Measurements from ENCODE around the gene CDYL.

Gene CDYL

GRCh38 chr6:4768815-4769214 lies 7.4 kb upstream of the CDYL start:
- TF ChIP-seq CTCF (IDR thresholded peaks at IDR 0.05; ENCODE audit: low read depth, low read length, poor library complexity, severe bottlenecking) = no peak
- no peak for TF ChIP-seq EZH2phosphoT487 (IDR thresholded peaks at IDR 0.05; ENCODE audit: borderline replicate concordance, low read length)
- H3K9me3 ChIP-seq (ENCODE audit: control insufficient read depth, insufficient read depth, low read length) = no peaks in the 10 kb centered on the region; the same call in 1 of the 2 replicates
- H3K36me3 ChIP-seq (ENCODE audit: control insufficient read depth, low read length) = no peaks in the 10 kb centered on the region
- peaks cover 19% of the 10 kb centered on the region for H3K27me3 ChIP-seq (ENCODE audit: control insufficient read depth, low read length)
- H4K20me1 ChIP-seq (ENCODE audit: control insufficient read depth, insufficient read depth, low read depth, low read length) = no peaks in the 10 kb centered on the region
- no peak overlapping the region for H3K4me2 ChIP-seq (ENCODE audit: low read length)
- H3K4me3 ChIP-seq (ENCODE audit: low read length) = no peak overlapping the region
- H3K27ac ChIP-seq (ENCODE audit: low read depth, low read length) = no peak overlapping the region
- no peaks in the 10 kb centered on the region for H3K4me1 ChIP-seq (ENCODE audit: control insufficient read depth, low read length)
- H3K79me2 ChIP-seq (ENCODE audit: control insufficient read depth, low read length) = no peaks in the 10 kb centered on the region
- H3F3A ChIP-seq (ENCODE audit: control insufficient read depth, insufficient read depth) = no peaks in the 10 kb centered on the region
- H3K9me2 ChIP-seq (replicated peaks; ENCODE audit: control insufficient read depth, low read length) = no peaks in the 10 kb centered on the region

GRCh38 chr6:4772750-4773149 lies 3.5 kb upstream of the CDYL start:
- H3F3A ChIP-seq (ENCODE audit: control insufficient read depth, insufficient read depth) = peaks cover 7% of the 10 kb centered on the region
- H3K79me2 ChIP-seq (ENCODE audit: control insufficient read depth, low read length) = peaks cover 8% of the 10 kb centered on the region
- H3K4me2 ChIP-seq (ENCODE audit: low read length) = no peak overlapping the region
- peaks cover 6% of the 10 kb centered on the region for H3K4me1 ChIP-seq (ENCODE audit: control insufficient read depth, low read length)
- H3K27ac ChIP-seq (ENCODE audit: low read depth, low read length) = no peak overlapping the region
- H3K4me3 ChIP-seq (ENCODE audit: low read length) = no peak overlapping the region
- H3K27me3 ChIP-seq (ENCODE audit: control insufficient read depth, low read length) = peaks cover 35% of the 10 kb centered on the region
- no peaks in the 10 kb centered on the region for H3K36me3 ChIP-seq (ENCODE audit: control insufficient read depth, low read length)
- H4K20me1 ChIP-seq (ENCODE audit: control insufficient read depth, insufficient read depth, low read depth, low read length) = peaks cover 2% of the 10 kb centered on the region; the same call in 1 of the 2 replicates
- TF ChIP-seq EZH2phosphoT487 (IDR thresholded peaks at IDR 0.05; ENCODE audit: borderline replicate concordance, low read length) = no peak
- no peak for TF ChIP-seq CTCF (IDR thresholded peaks at IDR 0.05; ENCODE audit: low read depth, low read length, poor library complexity, severe bottlenecking)
- H3K9me2 ChIP-seq (replicated peaks; ENCODE audit: control insufficient read depth, low read length) = no peaks in the 10 kb centered on the region
- H3K9me3 ChIP-seq (ENCODE audit: control insufficient read depth, insufficient read depth, low read length) = 0 out of 2 replicates have a peak, but pooled peaks cover under 1% of the 10 kb centered on the region

GRCh38 chr6:4773181-4773580 lies 3.0 kb upstream of the CDYL start:
- peaks cover 12% of the 10 kb centered on the region for H3K79me2 ChIP-seq (ENCODE audit: control insufficient read depth, low read length)
- H3K9me3 ChIP-seq (ENCODE audit: control insufficient read depth, insufficient read depth, low read length) = peaks cover 4% of the 10 kb centered on the region; the same call in 1 of the 2 replicates
- H3K4me3 ChIP-seq (ENCODE audit: low read length) = no peak overlapping the region

More at GRCh38 chr6:4773181-4773580, 3.0 kb upstream of the CDYL start:
- no peaks in the 10 kb centered on the region for H3K36me3 ChIP-seq (ENCODE audit: control insufficient read depth, low read length)
- H3K27ac ChIP-seq (ENCODE audit: low read depth, low read length) = no peak overlapping the region
- H3F3A ChIP-seq (ENCODE audit: control insufficient read depth, insufficient read depth) = peaks cover 10% of the 10 kb centered on the region
- no peaks in the 10 kb centered on the region for H3K9me2 ChIP-seq (replicated peaks; ENCODE audit: control insufficient read depth, low read length)
- H4K20me1 ChIP-seq (ENCODE audit: control insufficient read depth, insufficient read depth, low read depth, low read length) = peaks cover 6% of the 10 kb centered on the region
- H3K4me2 ChIP-seq (ENCODE audit: low read length) = no peak overlapping the region
- H3K4me1 ChIP-seq (ENCODE audit: control insufficient read depth, low read length) = peaks cover 11% of the 10 kb centered on the region
- no peak for TF ChIP-seq CTCF (IDR thresholded peaks at IDR 0.05; ENCODE audit: low read depth, low read length, poor library complexity, severe bottlenecking)
- TF ChIP-seq EZH2phosphoT487 (IDR thresholded peaks at IDR 0.05; ENCODE audit: borderline replicate concordance, low read length) = no peak
- H3K27me3 ChIP-seq (ENCODE audit: control insufficient read depth, low read length) = peaks cover 35% of the 10 kb centered on the region

All from DOHH2 (cell line).